GM19035 (cell line): ENCODE results near the gene SNED1.
"Not testable (repeated sequence)": the region's sequence is repeated elsewhere in the genome, so short reads cannot be mapped to it uniquely, and the experiment has no call there.

Experiments
- ATAC-seq: cut with Tn5 transposase; IDR thresholded peaks from one replicate; pipeline ENCODE4 v1.9.1; 2021; ENCODE audit not compliant: unreplicated experiment

SNED1 gene

GRCh38 chr2:240972201-240972600, 26.2 kb upstream of the SNED1 start:
- ATAC-seq: no peak

DNA sequence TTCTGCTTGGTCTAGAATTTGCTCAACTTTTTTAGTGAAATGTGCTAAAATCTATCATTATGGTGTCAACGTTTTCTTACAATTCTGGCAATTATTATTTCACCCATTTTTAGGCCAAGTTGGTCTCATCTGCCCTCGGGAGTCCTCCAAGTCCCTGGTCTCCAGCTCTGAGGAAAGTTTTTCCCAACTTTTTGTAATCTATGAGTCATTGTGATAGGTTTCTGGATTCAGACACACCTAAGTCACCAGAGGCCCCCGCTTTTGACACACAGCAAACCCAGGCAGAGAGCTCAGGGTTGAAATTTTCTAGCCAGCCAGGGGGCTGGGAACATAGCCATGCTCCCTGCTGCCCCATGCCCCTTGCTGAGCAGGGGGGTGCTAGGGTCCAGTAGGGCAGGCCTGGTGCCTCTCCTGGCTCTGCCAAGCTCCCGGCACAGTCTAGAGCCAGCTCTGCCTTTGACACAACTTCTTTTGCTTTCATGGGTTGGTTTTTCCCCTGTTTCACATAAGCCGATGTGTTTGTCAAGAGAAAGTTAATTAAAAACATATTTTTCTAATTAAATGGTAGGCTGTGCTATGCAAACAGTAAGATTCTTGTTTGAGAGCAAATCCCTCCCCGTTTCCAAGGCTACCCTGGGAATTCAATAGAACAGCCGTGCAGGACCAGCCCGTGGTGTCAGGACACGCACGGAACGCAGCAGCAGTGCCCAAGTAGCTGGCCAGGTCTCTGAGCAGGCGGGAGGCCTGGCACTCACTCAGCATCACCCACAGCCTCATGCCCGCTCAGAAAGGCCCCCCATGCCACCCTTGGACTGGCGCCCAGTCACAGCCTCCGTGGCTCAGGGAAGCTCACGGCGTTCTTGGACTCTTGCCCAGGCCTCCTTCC, 25.5 kb upstream of the SNED1 start:
- ATAC-seq: no peak

GRCh38 chr2:240974771-240975572, 23.4 kb upstream of the SNED1 start:
- ATAC-seq: no peak

DNA sequence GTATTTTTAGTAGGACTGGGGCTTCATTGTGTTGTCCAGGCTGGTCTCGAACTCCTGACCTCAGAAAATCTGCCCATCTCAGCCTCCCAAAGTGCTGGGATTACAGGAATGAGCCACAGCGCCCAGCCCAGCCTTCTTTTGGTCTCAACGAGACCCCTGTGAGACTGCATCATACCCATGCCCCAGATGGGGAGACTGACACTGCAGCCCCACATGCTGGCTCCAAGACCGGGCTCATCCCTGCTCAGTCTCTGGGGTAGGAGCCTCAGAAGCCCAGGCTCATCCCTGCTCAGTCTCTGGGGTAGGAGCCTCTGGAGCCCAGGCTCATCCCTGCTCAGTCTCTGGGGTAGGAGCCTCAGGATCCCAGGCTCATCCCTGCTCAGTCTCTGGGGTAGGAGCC, 22.5 kb upstream of the SNED1 start:
- ATAC-seq: not testable (repeated sequence)

GRCh38 chr2:240981280-240981679, 17.1 kb upstream of the SNED1 start:
- ATAC-seq: no peak

GRCh38 chr2:240981871-240982800, 16.3 kb upstream of the SNED1 start:
- ATAC-seq: no peak

- no peak for ATAC-seq
Observed at GRCh38 chr2:240982821-240983281, 15.6 kb upstream of the SNED1 start.

GRCh38 chr2:240983361-240983995, 14.9 kb upstream of the SNED1 start:
- ATAC-seq: no peak

- no peak for ATAC-seq
Observed at GRCh38 chr2:240983996-240984498, 14.4 kb upstream of the SNED1 start.

DNA sequence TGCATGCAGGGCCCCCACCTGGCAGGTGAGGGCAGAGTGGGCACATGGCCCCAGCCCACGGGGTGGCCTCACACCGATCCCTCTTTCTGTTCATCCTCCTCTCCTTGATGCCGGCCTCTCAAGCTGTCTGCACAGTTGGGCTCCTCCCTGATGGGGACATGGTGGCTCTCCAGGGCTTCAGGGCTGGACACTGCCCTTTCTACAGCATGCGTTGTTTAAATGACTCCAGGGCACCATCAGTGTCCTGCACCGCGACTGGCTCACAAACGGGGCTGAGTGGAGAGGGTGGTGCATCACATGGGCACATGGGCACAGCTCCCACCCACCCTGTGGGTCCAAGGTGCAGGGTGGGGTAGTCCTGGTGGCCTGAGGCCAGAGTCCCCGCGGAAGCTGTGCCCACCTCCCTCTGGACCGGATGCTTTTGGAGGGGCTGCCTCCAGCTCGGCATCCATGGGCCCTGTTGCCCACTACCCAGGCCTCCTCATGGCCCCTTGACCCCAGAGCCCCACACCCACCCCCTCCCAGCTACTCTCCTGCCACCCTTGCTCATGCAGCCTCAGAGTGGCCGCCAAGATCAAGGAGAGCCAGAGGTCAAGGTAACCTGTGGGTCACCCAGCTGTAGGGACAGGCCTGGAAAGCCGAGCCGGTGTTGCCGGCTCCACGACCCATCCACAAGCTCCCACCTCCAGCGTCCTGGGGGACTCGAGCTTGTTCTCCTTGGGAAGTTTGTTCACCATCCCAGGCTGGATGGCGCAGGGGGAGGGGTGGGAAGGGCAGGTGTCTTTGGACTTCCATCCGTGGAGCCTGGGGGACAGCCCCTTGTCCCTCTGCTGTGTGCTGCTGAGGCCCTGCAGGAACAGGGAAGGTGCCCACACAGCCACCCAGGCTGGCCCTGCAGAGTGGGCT, 12.3 kb upstream of the SNED1 start:
- no peak for ATAC-seq

- ATAC-seq: no peak
Observed at GRCh38 chr2:240986787-240987411, 11.5 kb upstream of the SNED1 start.

- ATAC-seq: no peak
Observed at GRCh38 chr2:240987588-240987987, 10.8 kb upstream of the SNED1 start.

DNA sequence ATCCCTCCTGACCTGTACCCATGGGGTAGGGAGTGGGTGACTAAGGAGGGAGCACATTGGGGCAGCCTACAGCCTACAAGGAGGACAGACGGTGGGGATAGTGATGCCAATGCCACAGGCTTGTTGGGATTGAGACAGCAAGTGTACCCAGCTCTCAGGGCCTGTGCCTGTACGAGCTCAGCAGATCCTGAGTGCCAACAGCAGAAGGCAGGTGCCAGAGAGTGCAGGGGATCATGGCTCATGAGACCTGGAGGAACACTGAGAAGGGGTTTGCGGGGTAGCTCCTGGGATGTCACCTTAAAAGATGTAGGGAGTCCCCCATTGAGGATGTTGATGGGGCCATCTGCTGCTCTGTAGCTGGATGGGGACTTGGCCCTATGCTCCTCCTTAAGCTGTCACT, 10.3 kb upstream of the SNED1 start:
- ATAC-seq: no peak

DNA sequence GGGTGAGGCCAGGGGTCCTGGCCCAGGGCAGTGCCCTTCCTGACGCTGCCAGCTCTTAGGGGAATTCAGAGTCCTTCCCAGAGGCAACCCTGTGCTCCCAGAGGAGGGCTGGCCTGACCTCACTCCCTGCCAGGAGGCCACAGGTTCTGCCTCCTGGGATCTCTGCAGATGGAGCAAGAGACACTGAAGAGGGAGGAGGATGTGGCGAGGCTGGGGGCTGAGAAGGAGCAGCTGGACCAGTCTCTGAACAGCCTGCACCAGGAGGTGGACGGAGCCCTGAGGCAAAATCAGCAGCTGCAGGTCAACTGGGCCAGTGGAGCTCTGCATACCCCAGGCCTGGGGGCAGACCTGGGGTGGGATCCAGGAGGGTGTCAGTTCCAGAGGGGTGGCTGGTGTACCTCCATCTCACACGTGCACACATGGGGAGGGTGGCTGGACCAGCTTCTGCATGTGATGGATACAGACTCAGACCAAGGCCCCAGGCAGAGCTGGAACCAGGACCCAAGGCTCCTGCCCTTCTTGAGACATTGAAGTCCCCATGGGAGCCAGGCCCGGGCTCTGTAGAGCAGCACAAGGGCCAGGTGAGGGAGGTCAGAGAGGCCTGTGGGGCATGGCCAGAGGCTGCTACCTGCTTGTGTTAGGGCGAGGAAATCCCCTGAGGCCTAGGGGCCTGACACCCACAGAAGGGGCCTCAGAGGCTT, 9.7 kb upstream of the SNED1 start:
- ATAC-seq: no peak

DNA sequence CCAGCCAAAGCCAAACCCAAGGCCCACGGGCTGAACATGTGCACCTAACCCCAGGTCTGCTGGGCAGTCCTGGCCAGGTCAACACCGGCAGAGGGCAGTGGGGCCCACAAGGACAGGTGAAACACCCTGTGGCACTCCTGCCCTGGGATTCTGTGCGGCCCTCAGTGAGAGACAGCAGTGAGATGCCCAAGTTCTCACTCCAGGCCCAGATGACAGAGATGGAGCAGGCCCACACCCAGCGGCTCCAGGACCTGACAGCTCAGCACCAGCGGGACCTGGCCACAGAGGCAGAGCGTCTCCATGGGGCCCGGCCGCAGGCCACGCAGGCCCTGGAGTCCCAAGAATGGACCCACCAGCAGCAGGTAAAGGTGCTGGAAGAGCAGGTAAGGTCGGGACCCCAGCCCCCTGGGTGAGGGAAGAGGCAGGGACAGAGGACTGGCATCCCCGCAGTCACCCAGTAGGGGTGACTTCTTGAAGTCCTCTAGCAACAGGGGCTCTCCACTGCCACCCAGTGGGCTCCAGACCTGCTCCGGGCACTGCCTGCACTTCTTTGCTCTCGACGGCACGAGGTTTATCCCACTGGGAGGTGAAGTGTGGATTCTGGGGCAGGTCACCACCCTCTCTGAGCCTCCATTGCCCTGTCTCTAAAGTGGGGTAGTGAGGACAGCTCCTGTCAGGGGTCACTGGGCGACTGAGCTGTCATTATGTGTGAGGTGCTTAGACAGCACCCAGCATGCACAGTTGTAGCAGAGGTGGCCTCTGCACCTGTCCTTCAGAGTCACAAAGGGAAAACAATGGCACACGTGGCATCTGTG, 8.8 kb upstream of the SNED1 start:
- no peak for ATAC-seq

DNA sequence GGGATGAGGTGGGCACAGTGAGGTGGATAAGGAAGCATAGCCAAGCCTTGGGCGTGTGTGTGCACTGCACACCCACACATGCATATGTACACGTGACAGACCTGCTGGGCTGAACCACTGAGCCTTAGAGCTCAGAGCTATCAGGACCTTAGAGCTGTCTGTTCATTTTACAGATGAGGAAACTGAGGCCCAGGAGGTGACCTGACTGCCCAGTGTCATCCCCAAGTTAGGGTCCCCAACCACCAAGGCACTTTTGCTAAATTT, 8.2 kb upstream of the SNED1 start:
- no peak for ATAC-seq

DNA sequence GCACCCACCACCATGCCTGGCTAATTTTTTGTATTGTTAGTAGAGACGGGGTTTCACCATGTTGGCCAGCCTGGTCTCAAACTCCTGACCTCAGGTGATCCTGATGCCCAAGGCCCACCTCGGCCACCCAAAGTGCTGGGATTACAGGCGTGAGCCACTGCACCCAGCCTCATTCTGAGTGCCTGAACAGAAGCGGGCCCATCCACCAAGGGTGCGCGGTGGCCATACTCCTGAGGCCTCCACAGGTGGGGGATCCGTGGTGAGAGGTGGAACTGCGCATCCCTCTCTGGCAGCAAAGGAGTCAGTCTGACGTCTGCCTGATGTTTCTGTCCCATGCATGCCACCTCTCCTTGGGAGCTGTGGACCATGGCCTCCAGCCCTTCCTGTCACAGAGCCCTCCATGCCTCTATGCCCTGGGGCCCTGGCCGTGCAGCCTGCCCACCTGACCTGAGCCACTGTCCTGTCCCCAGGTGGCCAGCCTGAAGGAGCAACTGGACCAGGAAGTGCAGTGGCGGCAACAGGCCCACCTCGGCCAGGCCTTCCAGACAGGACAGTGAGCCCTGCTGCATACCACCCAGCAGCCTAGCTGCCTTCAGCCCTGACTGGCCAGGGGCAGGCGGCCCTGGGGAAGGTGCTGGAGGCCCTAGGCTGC, 7.6 kb upstream of the SNED1 start:
- ATAC-seq: no peak
